ENCODE data around the gene RALGAPA2. TPM values are rescaled to one million over a fixed set of nuclear protein-coding genes. Genes with fewer than 3 reads are reported as not detected.
A peak's percentile ranks its signal among the peaks of the same experiment; 100 is the strongest.

The RALGAPA2 gene
- total RNA-seq, 2 experiments from 2014 or later, result 13.6 to 13.7 TPM

DNA sequence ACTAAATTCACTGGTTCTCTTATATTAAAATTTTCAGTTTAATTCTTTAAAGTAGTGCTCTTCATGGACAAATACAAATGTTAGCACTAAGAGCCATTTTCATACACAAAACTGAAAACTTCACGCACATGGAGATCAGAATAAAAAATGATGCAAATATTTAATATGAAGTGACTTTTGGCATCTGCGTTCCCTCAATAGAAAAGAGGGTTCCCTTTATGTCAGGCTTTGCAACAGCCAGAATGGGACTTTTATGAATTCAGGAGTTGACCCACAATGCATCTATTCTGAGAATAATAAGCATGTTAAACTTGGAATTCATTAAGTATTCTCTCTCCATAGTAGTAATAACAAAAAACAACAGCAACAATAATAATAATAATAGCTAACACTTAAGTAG is 218.7 kb downstream of the RALGAPA2 start:
- Mint-ChIP-seq H3K27me3 (ENCODE audit: low read depth) (no peaks in the 10 kb centered on the region), H3K4me1 (ENCODE audit: low read depth) (peaks cover 59% of the 10 kb centered on the region), H3K4me3 (no peak overlapping the region), H3K36me3 (ENCODE audit: low read depth) (peaks cover 29% of the 10 kb centered on the region), H3K9me3 (no peaks in the 10 kb centered on the region), H3K27ac (no peak overlapping the region)
- DNase-seq, result no peak
- intact Hi-C loops (cut with micrococcal nuclease), result loop anchor here (5.0 kb wide), 2 partner anchors 54 to 219 kb away; partner anchors contain the start of gene RALGAPA2
- CTCF ChIA-PET, result no interaction called here

DNA sequence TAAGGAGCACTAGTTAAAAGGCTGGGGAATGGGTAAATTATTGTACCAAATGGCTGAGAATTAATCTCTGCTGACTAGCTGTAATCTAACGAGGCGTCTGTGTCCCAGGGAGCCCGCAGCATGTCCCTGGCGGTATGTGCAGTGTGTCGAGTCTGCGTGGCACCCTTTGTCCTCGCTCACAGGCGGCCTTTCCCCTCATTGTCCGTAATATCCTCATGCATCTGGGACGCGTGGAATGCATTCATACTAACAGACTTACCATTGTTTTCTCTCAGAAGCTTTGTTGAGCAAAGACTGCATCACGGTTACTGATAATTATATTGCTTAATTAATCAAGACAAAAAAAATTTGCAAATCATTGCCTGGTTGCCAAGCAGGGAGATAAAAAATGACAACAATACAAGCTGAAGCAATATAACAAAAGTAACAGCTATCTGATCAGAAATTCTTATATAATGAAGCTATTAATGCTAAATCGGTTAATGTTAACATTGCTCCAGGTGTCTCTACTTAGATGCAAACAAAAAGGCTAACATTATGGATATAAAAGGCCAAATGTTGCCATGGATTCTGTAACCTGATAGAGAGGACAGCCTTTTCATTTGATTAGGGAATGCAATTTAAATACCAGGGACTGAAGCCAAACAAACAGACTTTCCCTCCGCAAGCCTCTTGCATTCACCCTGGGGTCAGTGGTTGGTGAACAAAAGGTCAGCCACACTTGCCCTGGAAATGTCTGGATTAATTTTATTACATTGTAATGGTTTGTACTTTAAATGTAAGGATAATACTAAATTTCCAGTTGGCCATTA is 219.7 kb downstream of the RALGAPA2 start:
- H3K27me3 Mint-ChIP-seq (ENCODE audit: low read depth), result no peaks in the 10 kb centered on the region
- no peaks in the 10 kb centered on the region for H3K9me3 Mint-ChIP-seq
- DNase-seq, result no peak
- intact Hi-C loops (cut with micrococcal nuclease), result loop anchor here (5.0 kb wide), 2 partner anchors 55 to 220 kb away; partner anchors contain the start of gene RALGAPA2
- no peak overlapping the region for H3K4me3 Mint-ChIP-seq
- H3K4me1 Mint-ChIP-seq (ENCODE audit: low read depth), result peaks cover 63% of the 10 kb centered on the region
- CTCF ChIA-PET, result no interaction called here
- peak overlapping the region; percentile 88 for H3K27ac Mint-ChIP-seq
- H3K36me3 Mint-ChIP-seq (ENCODE audit: low read depth), result peaks cover 26% of the 10 kb centered on the region

- H3K9me3 Mint-ChIP-seq, result no peaks in the 10 kb centered on the region
- H3K36me3 Mint-ChIP-seq (ENCODE audit: low read depth), result peaks cover 26% of the 10 kb centered on the region
- no peaks in the 10 kb centered on the region for H3K27me3 Mint-ChIP-seq (ENCODE audit: low read depth)
- peaks cover 59% of the 10 kb centered on the region for H3K4me1 Mint-ChIP-seq (ENCODE audit: low read depth)
- peak overlapping the region; percentile 88 for H3K27ac Mint-ChIP-seq
- CTCF ChIA-PET, result interaction anchor here (0.7 to 1.2 kb wide), 2 partner anchors 75 to 102 kb away, joined by 3 to 4 read pairs; no protein-coding TSS in a partner anchor
- no peak for DNase-seq
- no peak overlapping the region for H3K4me3 Mint-ChIP-seq
- intact Hi-C loops (cut with micrococcal nuclease), result loop anchor here (1.0 to 5.0 kb wide), 6 partner anchors 12 to 220 kb away; partner anchors contain the start of gene RALGAPA2
Measured at GRCh38 chr20:20491784-20492264, 220.6 kb downstream of the RALGAPA2 start.

DNA sequence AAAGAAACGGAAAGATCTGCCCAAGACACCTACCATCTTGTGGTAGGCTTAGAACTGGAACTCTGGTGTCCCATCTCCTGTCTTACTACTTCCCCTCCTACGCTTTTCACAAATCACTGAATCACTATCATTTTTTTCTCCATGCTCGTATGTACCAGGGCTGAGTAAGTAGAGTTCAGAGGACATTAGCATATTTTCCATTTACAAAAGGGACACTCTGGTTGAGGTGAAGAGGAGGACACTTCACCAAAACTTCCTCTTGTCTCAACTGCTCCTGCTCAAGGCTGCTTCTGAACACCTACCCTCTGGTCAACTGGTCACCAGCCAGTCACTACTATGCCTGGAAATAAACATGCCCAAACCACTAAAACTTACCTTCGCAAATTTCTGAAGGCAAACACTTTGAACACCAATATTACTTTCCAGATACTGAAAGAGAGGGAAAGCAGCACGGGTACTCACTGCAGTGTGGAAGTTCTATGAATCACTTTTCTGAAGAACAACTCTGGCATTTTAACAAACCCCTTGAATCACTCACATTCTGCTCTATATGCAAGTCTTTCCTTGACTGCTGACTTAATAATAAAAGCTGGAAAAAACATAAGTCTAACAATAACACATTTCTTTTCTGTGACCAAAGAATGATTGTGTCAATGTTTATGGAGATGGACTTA is 221.2 kb downstream of the RALGAPA2 start:
- DNase-seq, result peak; percentile 15
- Mint-ChIP-seq H3K4me3 (peak overlapping the region; percentile 51), H3K4me1 (ENCODE audit: low read depth) (peaks cover 56% of the 10 kb centered on the region), H3K27ac (peak overlapping the region; percentile 88), H3K36me3 (ENCODE audit: low read depth) (peaks cover 31% of the 10 kb centered on the region), H3K9me3 (no peaks in the 10 kb centered on the region), H3K27me3 (ENCODE audit: low read depth) (no peaks in the 10 kb centered on the region)
- intact Hi-C loops (cut with micrococcal nuclease), result loop anchor here (1.0 to 5.0 kb wide), 6 partner anchors 11 to 221 kb away; partner anchors contain the start of gene RALGAPA2
- CTCF ChIA-PET, result interaction anchor here (0.7 to 1.8 kb wide), 3 partner anchors 39 to 101 kb away, joined by 3 to 6 read pairs (median 4); no protein-coding TSS in a partner anchor

DNA sequence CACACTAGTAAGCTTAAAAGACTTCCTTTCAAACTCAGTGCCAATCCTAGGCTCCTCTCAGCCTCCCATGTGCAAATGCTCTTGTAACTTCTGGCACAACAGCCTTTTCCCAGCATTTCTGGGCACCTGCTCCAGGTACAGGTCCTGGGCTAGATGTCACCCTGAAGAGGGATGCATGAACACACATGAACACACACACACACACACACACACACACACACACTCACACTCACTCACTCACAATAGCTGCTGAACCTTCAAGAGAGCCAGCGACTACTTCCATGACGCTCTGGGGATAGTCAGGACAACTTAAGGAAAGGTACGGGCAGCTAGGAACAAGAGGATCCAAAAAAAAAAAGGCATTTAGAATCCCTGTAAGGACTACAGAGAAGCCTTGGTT is 221.8 kb downstream of the RALGAPA2 start:
- DNase-seq, result no peak
- intact Hi-C loops (cut with micrococcal nuclease), result loop anchor here (1.0 to 5.0 kb wide), 6 partner anchors 10 to 222 kb away; partner anchors contain the start of gene RALGAPA2
- H3K4me1 Mint-ChIP-seq (ENCODE audit: low read depth), result peaks cover 50% of the 10 kb centered on the region
- no peaks in the 10 kb centered on the region for H3K9me3 Mint-ChIP-seq
- H3K4me3 Mint-ChIP-seq, result peak overlapping the region; percentile 51
- H3K27me3 Mint-ChIP-seq (ENCODE audit: low read depth), result no peaks in the 10 kb centered on the region
- CTCF ChIA-PET, result interaction anchor here (1.2 to 1.8 kb wide), 2 partner anchors 38 to 76 kb away, joined by 3 to 6 read pairs; no protein-coding TSS in a partner anchor
- H3K27ac Mint-ChIP-seq, result peak overlapping the region; percentile 88
- peaks cover 28% of the 10 kb centered on the region for H3K36me3 Mint-ChIP-seq (ENCODE audit: low read depth)

- Mint-ChIP-seq H3K27me3 (ENCODE audit: low read depth) (no peaks in the 10 kb centered on the region), H3K4me3 (peak overlapping the region; percentile 15), H3K27ac (peak overlapping the region; percentile 73), H3K36me3 (ENCODE audit: low read depth) (peaks cover 28% of the 10 kb centered on the region), H3K4me1 (ENCODE audit: low read depth) (peaks cover 50% of the 10 kb centered on the region), H3K9me3 (no peaks in the 10 kb centered on the region)
- no peak for DNase-seq
- intact Hi-C loops (cut with micrococcal nuclease), result loop anchor here (1.0 to 5.0 kb wide), 6 partner anchors 8 to 223 kb away; partner anchors contain the start of gene RALGAPA2
- CTCF ChIA-PET, result interaction anchor here (1.8 kb wide), 1 partner anchor 37 kb away, joined by 6 read pairs; no protein-coding TSS in a partner anchor
Measured at GRCh38 chr20:20489648-20490341, 222.6 kb downstream of the RALGAPA2 start.

GRCh38 chr20:20489054-20489453 is 223.4 kb downstream of the RALGAPA2 start:
- Mint-ChIP-seq H3K4me3 (peak overlapping the region; percentile 48), H3K27me3 (ENCODE audit: low read depth) (no peaks in the 10 kb centered on the region), H3K36me3 (ENCODE audit: low read depth) (peaks cover 26% of the 10 kb centered on the region), H3K4me1 (ENCODE audit: low read depth) (peaks cover 50% of the 10 kb centered on the region), H3K9me3 (no peaks in the 10 kb centered on the region), H3K27ac (peak overlapping the region; percentile 89)
- intact Hi-C loops (cut with micrococcal nuclease), result loop anchor here (1.0 to 2.0 kb wide), 2 partner anchors 8 to 128 kb away; no protein-coding TSS in a partner anchor
- no peak for DNase-seq
- CTCF ChIA-PET, result no interaction called here

- Mint-ChIP-seq H3K27me3 (ENCODE audit: low read depth) (no peaks in the 10 kb centered on the region), H3K4me1 (ENCODE audit: low read depth) (peaks cover 50% of the 10 kb centered on the region), H3K27ac (peak overlapping the region; percentile 89), H3K9me3 (no peaks in the 10 kb centered on the region), H3K4me3 (peak overlapping the region; percentile 48), H3K36me3 (ENCODE audit: low read depth) (peaks cover 24% of the 10 kb centered on the region)
- intact Hi-C loops (cut with micrococcal nuclease), result loop anchor here (2.0 kb wide), 1 partner anchor 128 kb away; no protein-coding TSS in a partner anchor
- no peak for DNase-seq
- CTCF ChIA-PET, result no interaction called here
Measured at GRCh38 chr20:20488388-20488787, 224.1 kb downstream of the RALGAPA2 start.

DNA sequence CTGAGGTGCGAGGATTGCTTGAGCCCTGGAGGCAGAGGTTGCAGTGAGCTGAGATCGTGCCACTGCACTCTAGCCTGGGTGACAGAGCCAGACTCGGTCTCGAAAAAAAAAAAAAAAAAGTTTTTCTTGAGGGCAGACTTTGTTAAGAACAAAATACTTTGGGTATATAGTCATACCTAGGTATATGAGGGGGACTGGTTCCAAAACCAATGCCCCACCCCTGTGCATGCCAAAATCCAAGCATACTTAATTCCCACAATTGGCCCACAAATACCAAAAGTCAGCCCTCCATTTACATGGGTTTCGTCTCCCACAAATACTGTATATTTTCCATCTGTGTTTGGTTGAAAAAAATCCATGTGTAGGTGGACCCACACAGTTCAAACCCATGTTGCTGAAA is 224.6 kb downstream of the RALGAPA2 start:
- intact Hi-C loops (cut with micrococcal nuclease), result loop anchor here (2.0 kb wide), 1 partner anchor 127 kb away; no protein-coding TSS in a partner anchor
- Mint-ChIP-seq H3K4me1 (ENCODE audit: low read depth) (peaks cover 53% of the 10 kb centered on the region), H3K36me3 (ENCODE audit: low read depth) (peaks cover 23% of the 10 kb centered on the region), H3K27ac (peak overlapping the region; percentile 89), H3K27me3 (ENCODE audit: low read depth) (no peaks in the 10 kb centered on the region), H3K9me3 (no peaks in the 10 kb centered on the region), H3K4me3 (no peak overlapping the region)
- no peak for DNase-seq
- CTCF ChIA-PET, result interaction anchor here (0.7 kb wide), 1 partner anchor 129 kb away, joined by 3 read pairs; no protein-coding TSS in a partner anchor

DNA sequence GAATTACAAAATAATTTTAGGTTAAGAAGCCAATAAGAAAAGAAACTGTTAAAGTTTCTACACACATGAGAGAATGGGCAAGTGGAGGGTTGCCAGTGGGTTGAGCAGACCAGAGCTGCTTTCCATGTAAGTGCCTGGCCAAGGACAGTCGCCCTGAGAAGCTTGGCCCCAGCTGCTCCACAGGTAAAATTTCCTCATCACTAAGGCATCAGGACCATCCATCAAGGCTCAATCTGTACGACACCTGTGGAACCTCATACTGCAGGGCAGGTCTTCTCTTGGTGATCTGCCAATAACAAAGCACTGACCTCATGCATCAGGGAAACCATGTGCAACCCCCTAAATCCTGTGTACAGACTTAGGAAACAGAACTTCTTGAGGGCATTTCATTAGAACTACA is 229.1 kb downstream of the RALGAPA2 start:
- H3K27ac Mint-ChIP-seq, result no peak overlapping the region
- intact Hi-C loops (cut with micrococcal nuclease), result no loop called here
- H3K4me1 Mint-ChIP-seq (ENCODE audit: low read depth), result peaks cover 31% of the 10 kb centered on the region
- H3K27me3 Mint-ChIP-seq (ENCODE audit: low read depth), result no peaks in the 10 kb centered on the region
- H3K36me3 Mint-ChIP-seq (ENCODE audit: low read depth), result peaks cover 18% of the 10 kb centered on the region
- no peak overlapping the region for H3K4me3 Mint-ChIP-seq
- DNase-seq, result no peak
- no peaks in the 10 kb centered on the region for H3K9me3 Mint-ChIP-seq
- CTCF ChIA-PET, result interaction anchor here (0.6 kb wide), 1 partner anchor 457 kb away, joined by 5 read pairs; no protein-coding TSS in a partner anchor

DNA sequence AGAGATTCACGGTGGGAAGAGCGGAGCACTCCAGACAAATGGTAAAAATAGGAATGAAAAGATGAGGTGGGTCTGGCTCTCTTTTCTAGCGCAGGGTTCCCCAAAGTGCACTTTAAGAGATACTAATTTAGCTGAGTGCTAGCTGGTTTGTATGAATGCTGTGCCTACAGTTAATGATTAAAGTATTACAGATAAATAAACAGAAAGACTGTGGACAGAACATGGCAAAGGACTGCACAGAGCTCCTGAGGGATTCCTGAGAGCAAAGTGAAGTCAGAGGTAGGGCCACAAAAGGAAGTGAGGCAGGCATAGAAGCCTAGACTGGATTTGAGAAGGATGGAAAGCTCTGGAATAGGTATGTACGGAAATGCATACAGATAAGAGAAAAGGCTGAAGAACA is 230.0 kb downstream of the RALGAPA2 start:
- CTCF ChIA-PET, result interaction anchor here (0.6 kb wide), 1 partner anchor 42 kb away, joined by 3 read pairs; no protein-coding TSS in a partner anchor
- no peaks in the 10 kb centered on the region for H3K9me3 Mint-ChIP-seq
- no peak overlapping the region for H3K4me3 Mint-ChIP-seq
- H3K27me3 Mint-ChIP-seq (ENCODE audit: low read depth), result no peaks in the 10 kb centered on the region
- DNase-seq, result no peak
- no peak overlapping the region for H3K27ac Mint-ChIP-seq
- peaks cover 24% of the 10 kb centered on the region for H3K4me1 Mint-ChIP-seq (ENCODE audit: low read depth)
- H3K36me3 Mint-ChIP-seq (ENCODE audit: low read depth), result peaks cover 17% of the 10 kb centered on the region
- intact Hi-C loops (cut with micrococcal nuclease), result no loop called here
